Activated naive CD4-positive, alpha-beta T cell treated with anti-CD3 and anti-CD28 coated beads, Interleukin-2, amount 50 U/mL, for 72 hours (primary cell): ENCODE results near the gene ATOH8. TPM values are rescaled to one million over a fixed set of nuclear protein-coding genes. Genes with fewer than 3 reads are reported as not detected.

Source experiments
- ATAC-seq, 2 donors: fragments of 150-1000 bp; cut with Tn5 transposase; 2 replicates each; pipeline ENCODE4 v1.10.0; 2021; ENCODE audit warnings: mild to moderate bottlenecking in 2 of 2, moderate library complexity in 2 of 2
- DNase-seq, 2 donors: peaks; one replicate each; pipeline ENCODE4 v3.0.0; 2021 to 2022; ENCODE audit warnings: low spot score in 2 of 2
- H3K27ac Mint-ChIP-seq, 2 donors: one replicate each; pipeline ENCODE4 v1.8.0; 2022; ENCODE audit warnings: mild to moderate bottlenecking in 2 of 2, mixed read lengths in 2 of 2
- H3K36me3 Mint-ChIP-seq, 2 donors: one replicate each; pipeline ENCODE4 v1.8.0; 2022; ENCODE audit warnings: mixed read lengths in 2 of 2
- H3K9me3 Mint-ChIP-seq, 2 donors: one replicate each; pipeline ENCODE4 v1.8.0; 2022; ENCODE audit warnings: mixed read lengths in 2 of 2
- total RNA-seq, 2 donors: library from RNA; stranded (reverse); gene quantifications; one replicate each; pipeline ENCODE4 v1.2.3, GENCODE V29; 2022

ATOH8 gene
- total RNA-seq, 2 donors from 2014 or later = not detected

DNA sequence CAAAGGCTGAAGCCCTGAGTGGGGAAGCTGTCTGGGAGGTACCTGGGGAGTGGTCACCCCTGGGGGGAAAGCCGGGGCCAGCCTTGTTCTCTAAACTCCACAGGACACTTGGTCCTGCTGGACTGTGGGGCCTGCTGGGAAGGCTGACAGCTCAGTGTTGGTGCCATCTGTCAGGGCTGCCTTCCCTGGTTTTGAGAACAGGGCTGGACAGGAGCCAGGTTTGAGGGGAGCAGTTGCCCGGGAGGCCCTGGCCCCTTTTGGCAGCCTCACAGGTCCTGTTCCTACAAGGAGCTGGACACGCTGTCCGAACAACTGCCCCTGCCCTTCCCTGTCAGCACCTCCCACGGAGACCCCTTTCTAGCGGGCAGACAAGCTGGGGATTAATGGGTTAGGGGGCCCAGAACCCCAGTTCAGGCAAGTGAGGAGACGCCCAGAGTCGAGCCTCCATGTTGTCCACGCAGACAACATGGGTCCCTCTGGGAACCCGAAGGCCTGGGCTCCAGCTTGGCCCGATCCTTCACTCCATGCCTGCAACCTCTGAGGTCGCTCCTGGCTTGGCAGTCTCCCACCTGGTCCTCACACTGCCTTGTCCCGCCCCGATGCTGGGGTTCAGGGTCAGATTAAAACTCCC, 40.8 kb downstream of the ATOH8 start:
- no peak for ATAC-seq
- no peaks in the 10 kb centered on the region for H3K36me3 Mint-ChIP-seq
- H3K27ac Mint-ChIP-seq = peak overlapping the region in 1 of 2 donors; percentile 11
- DNase-seq = peak in 1 of 2 donors; percentile 34
- H3K9me3 Mint-ChIP-seq = no peaks in the 10 kb centered on the region

DNA sequence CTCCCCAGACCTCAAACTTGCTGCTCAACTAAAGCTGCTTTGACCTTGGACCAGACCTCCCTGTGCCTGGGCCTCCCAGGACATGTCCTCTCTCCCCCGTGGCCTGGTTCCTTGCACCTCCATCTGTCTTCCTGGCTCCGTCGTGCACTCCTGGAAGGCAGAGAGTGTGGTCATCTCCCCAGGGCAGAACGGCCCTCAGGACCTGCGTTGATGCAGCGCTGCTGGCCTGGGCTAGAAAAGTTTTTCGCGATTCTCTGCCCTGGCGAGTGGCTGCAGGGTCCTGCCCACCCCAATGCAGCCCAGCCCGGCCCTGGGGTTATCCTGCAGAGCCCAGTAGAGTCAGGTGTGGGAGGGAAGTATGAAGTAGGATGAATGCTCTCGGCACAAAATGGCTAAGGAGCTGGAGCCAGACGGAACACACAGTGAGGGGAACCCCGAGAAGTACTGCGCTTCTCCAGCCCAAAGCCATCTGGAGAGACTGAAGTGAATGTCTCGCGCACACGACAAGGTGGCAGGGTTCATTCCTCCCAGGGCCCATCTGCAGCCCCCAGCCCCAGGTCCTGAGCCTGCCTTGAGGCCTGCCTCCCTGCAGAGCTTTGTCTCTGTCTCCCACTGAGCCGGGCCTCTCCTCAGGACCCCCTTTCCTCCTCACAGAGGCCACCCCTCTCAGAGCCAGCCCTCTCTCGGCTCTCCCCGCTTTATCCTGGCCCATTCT, 41.7 kb downstream of the ATOH8 start:
- ATAC-seq = no peak
- DNase-seq = peak in 1 of 2 donors; percentile 21
- Mint-ChIP-seq H3K9me3 (no peaks in the 10 kb centered on the region), H3K36me3 (no peaks in the 10 kb centered on the region), H3K27ac (no peak overlapping the region)

DNA sequence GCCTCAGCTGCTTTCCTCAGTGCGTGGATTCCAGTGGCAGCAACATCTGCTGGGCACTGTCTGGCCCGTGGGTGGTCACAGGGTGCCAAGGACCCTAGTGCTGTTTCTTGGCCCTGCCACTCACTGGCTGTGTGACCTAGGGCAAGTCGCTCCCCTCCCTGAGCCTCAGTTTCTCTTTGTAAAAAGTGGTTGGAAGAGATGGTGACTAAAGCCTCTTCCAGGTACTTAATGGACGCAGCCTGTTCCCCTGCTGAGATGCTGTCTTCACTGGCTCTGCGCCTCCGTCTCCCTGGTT, 42.2 kb downstream of the ATOH8 start:
- peak in 1 of 2 donors; percentile 31 for DNase-seq
- ATAC-seq = no peak
- no peaks in the 10 kb centered on the region for H3K36me3 Mint-ChIP-seq
- no peak overlapping the region for H3K27ac Mint-ChIP-seq
- H3K9me3 Mint-ChIP-seq = no peaks in the 10 kb centered on the region

DNA sequence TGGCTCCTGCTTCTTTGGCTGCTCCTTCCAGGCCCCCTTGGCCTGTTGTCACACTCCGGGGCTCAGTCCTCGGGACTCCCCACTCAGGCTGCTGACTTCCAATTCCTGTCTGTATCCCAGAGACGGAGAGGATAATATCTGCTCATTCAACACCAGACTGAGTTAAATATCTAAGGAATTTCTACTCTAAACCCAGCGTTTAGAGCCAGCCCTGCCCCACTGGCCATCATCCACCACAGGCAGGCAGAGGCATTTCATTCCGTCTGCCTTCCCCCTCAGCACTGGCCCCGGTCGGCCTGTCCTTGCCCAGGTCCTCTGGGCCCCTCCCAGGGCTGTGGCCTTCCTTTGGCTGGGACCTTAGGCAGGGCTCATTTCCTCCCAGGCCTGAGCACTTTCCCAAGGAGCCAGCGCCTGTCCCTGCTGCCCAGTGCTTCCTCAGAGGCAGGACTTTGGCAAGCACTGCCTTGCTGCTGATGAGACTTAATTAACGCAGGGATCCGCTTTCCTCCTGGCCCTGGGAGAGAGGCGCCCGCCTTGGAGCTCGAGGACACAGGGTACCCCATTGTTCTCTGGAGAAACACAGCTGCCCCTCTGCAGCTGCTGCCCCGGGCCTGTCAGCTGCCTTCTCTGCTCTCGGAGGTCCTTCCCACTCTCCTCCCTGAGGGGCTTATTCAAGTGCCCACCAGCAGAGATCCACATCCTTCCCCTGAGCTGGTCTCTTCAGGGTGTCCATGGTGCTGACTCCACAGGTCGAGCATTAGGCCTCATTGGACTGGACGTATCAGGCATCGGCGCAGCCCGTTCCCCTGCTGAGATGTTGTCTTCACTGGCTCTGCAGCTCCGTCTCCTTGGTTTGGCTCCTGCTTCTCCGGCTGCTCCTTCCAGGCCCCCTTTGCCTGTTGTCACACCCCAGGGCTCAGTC, 42.8 kb downstream of the ATOH8 start:
- no peaks in the 10 kb centered on the region for H3K9me3 Mint-ChIP-seq
- H3K27ac Mint-ChIP-seq = peak overlapping the region in 1 of 2 donors; percentile 23
- peak in 1 of 2 donors; percentile 44 for DNase-seq
- no peaks in the 10 kb centered on the region for H3K36me3 Mint-ChIP-seq
- ATAC-seq = no peak

DNA sequence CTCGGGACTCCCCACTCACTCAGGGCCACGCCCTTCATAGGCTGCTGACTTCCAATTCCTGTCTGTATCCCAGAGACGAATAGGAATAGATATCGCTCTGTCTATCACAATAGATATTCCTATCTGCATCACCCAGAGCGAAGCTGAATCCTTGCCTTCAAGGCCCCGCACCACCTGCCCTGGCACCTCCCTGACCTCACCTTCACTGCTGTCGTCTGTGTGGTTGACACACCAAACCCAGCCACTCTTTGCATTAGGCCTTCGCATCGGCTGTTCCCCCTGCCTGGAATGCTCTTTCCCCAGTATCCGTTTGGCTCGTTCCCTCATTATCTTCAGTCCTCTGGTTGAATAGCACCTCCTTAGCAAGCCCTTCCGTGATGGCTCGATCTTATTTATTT, 43.5 kb downstream of the ATOH8 start:
- ATAC-seq (no peak), DNase-seq (no peak)
- no peaks in the 10 kb centered on the region for H3K9me3 Mint-ChIP-seq
- H3K27ac Mint-ChIP-seq = peak overlapping the region in 1 of 2 donors; percentile 23
- H3K36me3 Mint-ChIP-seq = no peaks in the 10 kb centered on the region

DNA sequence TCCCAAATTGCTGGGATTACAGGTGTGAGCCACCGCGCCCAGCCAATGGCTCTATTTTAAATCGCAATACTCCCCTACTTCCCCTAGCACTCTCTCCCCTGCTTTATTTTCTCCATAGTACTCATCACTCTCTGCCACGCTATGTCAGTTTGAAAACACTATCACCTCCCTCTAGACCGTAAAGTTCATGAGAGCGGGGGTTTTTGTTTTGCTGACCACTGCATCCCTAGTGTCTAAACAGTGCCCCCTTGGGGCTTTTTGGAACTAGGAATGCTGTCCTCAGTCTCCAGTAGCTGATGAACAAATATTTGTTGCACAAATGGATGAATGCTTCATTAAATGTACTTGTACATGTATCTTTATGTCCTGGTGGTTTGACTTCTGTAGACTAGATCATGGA, 44.1 kb downstream of the ATOH8 start:
- ATAC-seq (no peak), DNase-seq (no peak)
- no peaks in the 10 kb centered on the region for H3K36me3 Mint-ChIP-seq
- H3K27ac Mint-ChIP-seq = peak overlapping the region in 1 of 2 donors; percentile 37
- H3K9me3 Mint-ChIP-seq = no peaks in the 10 kb centered on the region

DNA sequence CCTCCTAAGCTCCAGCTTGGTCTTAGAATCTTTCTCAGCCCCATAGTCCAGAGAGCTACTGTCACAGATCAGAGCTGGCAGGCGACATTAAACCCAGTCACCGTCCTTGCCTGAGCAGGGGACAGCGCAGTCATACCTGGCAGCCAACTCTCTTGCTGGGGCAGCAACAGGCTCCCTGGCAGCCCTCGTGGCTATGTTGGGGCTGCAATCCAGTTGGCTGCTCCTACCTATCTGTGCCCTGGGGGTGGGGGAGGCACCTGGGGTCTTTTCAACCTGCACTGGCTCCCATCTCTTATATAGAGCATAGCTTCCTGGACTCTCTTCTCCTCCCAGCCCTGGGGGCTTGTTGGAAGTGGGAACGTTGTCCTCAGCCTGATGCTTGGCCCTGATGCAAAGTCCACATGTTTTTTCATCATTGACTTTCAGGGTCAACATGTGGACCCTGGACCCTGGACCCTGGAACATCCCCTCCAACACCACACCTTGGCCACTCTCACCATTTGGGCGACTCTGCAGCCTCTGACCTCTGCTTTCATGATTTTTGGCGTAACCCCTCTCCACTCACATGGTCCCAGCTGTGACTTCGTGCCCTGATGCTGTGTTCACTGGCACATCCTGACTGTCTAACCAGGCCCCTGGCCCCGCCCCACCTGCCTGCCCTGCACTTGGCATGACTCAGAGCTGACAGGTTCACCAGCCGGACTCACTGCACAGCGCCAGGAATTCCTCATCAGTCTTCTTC, 45.6 kb downstream of the ATOH8 start:
- no peak for ATAC-seq
- DNase-seq = peak in 1 of 2 donors; percentile 46
- no peaks in the 10 kb centered on the region for H3K9me3 Mint-ChIP-seq
- no peak overlapping the region for H3K27ac Mint-ChIP-seq
- no peaks in the 10 kb centered on the region for H3K36me3 Mint-ChIP-seq

DNA sequence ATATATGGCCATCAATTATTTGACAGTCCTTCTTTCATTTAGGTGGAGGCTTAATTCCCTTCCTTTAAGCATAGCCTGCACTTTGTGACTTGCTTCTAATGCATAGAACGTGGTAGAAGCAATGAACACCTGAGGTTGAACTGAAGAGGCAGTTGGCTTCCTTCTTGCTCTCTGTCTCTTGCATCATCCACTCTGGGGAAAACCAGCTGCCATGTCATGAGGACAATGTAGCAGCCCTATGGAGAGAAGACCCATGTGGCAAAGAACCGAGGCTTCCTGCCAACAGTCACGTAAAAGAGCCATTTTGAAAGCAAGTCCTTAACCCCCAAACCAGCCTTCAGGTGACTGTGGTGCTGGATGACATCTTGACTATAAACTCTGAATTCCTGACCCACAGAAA, 46.8 kb downstream of the ATOH8 start:
- Mint-ChIP-seq H3K9me3 (no peaks in the 10 kb centered on the region), H3K27ac (no peak overlapping the region), H3K36me3 (no peaks in the 10 kb centered on the region)
- peak in 1 of 2 donors; percentile 23 for DNase-seq
- ATAC-seq = no peak

DNA sequence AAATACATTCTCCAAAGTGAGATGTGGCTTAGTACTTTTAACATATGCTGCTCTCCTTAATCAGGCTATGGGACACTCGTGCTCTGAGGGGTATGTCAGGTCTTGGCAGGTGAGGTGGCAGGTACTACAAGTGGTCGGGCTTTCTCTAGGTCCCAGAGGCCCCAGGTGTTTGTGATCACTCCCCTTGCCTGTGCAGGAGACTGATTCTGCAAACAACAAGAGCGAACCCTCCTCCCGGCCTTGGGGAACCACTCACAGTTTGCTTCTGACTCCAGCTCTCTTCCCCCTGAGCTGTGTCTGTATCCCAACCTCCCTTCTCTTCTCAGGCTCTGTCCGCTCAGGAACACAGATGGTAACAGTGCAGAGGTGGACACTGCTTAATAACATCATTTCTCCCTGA, 48.1 kb downstream of the ATOH8 start:
- H3K9me3 Mint-ChIP-seq = no peaks in the 10 kb centered on the region
- H3K27ac Mint-ChIP-seq = no peak overlapping the region
- DNase-seq (peak in 1 of 2 donors; percentile 23), ATAC-seq (no peak)
- H3K36me3 Mint-ChIP-seq = no peaks in the 10 kb centered on the region

DNA sequence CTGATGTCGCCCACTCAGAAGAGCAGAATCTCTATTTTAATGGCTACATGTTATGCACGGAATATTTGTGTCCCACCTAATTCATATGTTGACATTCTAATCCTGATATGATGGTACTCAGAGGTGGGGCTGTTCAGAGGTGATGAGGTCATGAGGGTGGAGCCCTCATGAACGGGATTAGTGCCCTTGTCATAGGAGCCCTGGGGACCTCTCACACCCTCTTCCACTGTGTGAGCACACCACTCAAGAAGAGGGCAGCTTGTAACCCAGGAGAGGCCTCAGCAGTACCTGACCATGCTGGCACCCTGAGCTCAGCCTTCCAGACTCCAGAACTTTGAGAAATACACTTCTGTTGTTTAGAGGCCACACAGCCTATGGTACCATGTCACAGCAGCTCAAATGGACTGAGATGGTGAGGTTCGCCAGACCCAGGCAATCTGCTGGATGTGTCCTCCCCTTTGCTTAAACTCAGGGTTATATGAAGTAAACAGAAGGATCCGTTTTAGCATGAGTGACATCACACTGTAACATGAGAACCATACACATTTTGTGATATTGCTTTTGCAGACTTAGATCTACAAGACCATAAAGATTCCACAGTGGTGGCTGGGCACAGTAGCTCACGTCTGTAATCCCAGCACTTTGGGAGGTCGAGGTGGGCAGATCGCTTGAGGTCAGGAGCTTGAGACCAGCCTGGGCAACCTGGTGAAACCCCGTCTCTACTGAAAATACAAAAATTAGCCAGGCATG, 48.7 kb downstream of the ATOH8 start:
- no peak overlapping the region for H3K27ac Mint-ChIP-seq
- H3K9me3 Mint-ChIP-seq = no peaks in the 10 kb centered on the region
- H3K36me3 Mint-ChIP-seq = no peaks in the 10 kb centered on the region
- ATAC-seq (no peak), DNase-seq (peak in 1 of 2 donors; percentile 26)

DNA sequence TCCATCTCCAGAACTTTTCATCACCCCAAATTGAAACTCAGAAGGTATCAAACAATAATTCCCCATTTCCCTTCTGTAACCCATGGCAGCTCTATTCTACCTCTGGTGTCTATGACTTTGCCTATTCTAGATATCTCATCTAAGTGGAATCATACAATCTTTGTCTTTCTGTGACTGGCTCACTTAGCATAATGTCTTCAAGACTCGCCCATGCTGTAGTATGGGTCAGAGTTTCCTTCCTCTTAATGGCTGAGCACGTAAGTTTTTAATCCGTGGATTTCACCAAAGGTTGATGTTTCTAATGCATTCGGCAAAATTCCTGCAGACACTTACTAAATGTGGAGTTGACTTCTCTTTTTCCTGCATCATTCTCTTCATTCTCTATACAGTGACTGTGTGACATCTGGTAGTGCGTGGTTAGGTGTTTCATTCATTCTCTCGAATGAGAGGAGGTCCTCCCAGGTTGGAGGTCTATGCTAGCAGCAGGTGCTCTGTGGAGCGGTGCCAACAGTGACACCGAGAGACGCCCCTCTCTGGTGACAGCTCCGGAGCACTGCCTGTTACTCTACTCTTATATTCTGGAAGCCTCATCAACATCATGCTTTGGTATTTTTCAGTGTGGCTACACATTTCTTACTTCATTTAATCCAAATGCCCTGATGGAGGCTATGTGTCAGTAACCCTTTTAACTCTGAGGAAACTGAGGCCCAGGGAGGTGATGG, 50.1 kb downstream of the ATOH8 start:
- Mint-ChIP-seq H3K36me3 (no peaks in the 10 kb centered on the region), H3K27ac (no peak overlapping the region), H3K9me3 (no peaks in the 10 kb centered on the region)
- ATAC-seq (no peak), DNase-seq (no peak)

DNA sequence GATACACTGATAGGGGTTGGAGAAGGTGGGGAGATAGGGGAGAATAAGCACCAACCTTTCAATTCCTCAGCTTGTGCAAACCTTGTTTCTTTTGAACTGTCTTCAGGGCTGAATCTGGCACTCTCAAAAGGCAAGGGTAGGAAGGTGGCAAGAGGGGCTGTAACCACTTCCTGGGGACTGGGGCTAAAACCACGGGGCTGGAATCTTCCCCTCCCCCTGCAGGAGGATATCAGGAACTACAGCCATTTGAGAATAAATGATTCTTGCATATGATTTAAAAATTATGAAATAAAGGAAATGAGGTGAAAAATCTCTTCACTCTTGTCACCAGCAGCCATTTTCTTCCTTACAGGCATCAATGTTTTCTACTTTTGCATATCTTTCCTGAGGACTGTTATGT, 50.8 kb downstream of the ATOH8 start:
- DNase-seq (peak in 1 of 2 donors; percentile 27), ATAC-seq (peak in 1 of 2 donors; percentile 48)
- Mint-ChIP-seq H3K36me3 (no peaks in the 10 kb centered on the region), H3K27ac (no peak overlapping the region), H3K9me3 (no peaks in the 10 kb centered on the region)

DNA sequence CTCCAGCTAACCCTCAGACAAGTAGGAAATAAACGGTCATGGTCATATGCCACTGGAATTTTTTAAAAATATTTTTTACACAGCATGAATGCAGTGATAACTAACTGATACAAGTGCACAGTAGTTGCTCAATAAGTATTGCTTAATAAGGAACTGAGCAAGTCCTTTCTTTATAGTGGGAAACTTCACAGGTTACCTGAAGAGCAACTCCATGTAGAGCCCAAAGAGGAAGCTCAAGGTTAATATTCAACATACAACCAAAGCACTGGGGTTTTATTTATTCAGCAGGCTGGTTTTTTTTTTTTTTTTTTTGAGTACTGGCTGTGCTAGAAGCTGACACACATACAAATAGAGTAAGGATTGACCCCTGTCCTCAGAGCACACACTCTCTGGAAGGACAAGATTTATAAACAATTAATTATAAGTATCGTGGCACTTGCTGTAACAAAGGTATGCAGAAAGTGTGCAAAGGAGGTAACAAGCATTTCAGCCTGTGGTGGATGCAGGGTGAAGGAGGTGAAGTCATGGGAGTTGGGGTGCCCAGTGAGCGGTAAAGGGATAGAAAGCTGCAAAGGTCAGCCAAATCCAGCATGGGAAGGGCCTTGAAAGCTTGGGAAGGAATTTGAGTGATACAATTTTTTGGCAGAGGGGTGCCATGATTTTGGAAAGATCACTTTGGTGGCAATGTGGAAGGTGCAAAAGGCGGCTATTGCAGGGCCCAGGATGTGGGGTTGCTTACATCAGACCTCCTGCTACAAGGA, 52.7 kb downstream of the ATOH8 start:
- no peak overlapping the region for H3K27ac Mint-ChIP-seq
- H3K36me3 Mint-ChIP-seq = no peaks in the 10 kb centered on the region
- no peak for ATAC-seq
- H3K9me3 Mint-ChIP-seq = no peaks in the 10 kb centered on the region
- no peak for DNase-seq

DNA sequence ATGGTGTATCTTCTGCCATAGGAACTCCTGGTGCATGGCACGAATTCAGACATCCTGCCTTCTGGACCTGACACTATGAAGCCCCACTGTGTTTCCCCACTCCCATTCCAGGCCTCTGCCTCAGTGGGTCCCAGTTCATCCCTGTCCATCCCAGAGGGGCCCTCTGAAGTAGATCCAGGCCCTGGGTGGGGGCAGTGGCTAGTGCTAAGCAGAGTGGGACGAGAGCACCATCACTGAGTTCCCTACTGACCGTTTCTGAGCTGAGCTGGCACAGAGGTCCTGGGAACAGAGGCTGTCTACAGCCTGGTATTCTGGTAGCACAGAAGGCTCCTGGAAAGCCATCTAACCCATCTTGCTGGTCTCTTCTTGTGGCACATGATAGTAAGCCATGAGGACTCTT, 54.0 kb downstream of the ATOH8 start:
- ATAC-seq = no peak
- H3K9me3 Mint-ChIP-seq = no peaks in the 10 kb centered on the region

More for the DNA sequence above, 54.0 kb downstream of the ATOH8 start:
- Mint-ChIP-seq H3K27ac (no peak overlapping the region), H3K36me3 (no peaks in the 10 kb centered on the region)
- no peak for DNase-seq
